Stimulated activated CD4-positive, alpha-beta T cell treated with anti-CD3 and anti-CD28 coated beads, Interleukin-1b, Interleukin-23, amount 100 ng/mL, for 48 hours (primary cell): ENCODE measurements around the gene C1QA.

Experiments
- DNase-seq: peaks from one replicate; pipeline ENCODE4 v3.0.0-alpha.2; 2020

C1QA gene

GRCh38 chr1:22613572-22613918 lies 22.9 kb upstream of the C1QA start:
- DNase-seq = no peak

GRCh38 chr1:22613951-22614350 lies 22.5 kb upstream of the C1QA start:
- no peak for DNase-seq

GRCh38 chr1:22615886-22616285 lies 20.5 kb upstream of the C1QA start:
- DNase-seq = no peak

- no peak for DNase-seq
These were observed 19.9 kb upstream of the C1QA start for GRCh38 chr1:22616571-22616970.

GRCh38 chr1:22618056-22618455 lies 18.4 kb upstream of the C1QA start:
- no peak for DNase-seq

- DNase-seq = no peak
These were observed 17.2 kb upstream of the C1QA start for GRCh38 chr1:22619252-22619651.

- no peak for DNase-seq
These were observed 16.6 kb upstream of the C1QA start for GRCh38 chr1:22619798-22620197.

GRCh38 chr1:22621761-22622160 lies 14.7 kb upstream of the C1QA start:
- no peak for DNase-seq

GRCh38 chr1:22625262-22625925 lies 11.0 kb upstream of the C1QA start:
- no peak for DNase-seq

- DNase-seq = no peak
These were observed 9.9 kb upstream of the C1QA start for GRCh38 chr1:22626237-22627157.

- no peak for DNase-seq
These were observed 9.1 kb upstream of the C1QA start for GRCh38 chr1:22627331-22627730.

GRCh38 chr1:22628698-22629444 lies 7.6 kb upstream of the C1QA start:
- DNase-seq = no peak

- DNase-seq = no peak
These were observed 6.5 kb upstream of the C1QA start for GRCh38 chr1:22629886-22630285.

- DNase-seq = no peak
These were observed 2.5 kb upstream of the C1QA start for GRCh38 chr1:22633697-22634463.

GRCh38 chr1:22635436-22635835 lies 992 bp upstream of the C1QA start:
- DNase-seq = no peak

GRCh38 chr1:22636927-22637326 lies 499 bp downstream of the C1QA start:
- no peak for DNase-seq

- no peak for DNase-seq
These were observed 1.5 kb downstream of the C1QA start for GRCh38 chr1:22637907-22638445.

- DNase-seq = no peak
These were observed 2.2 kb downstream of the C1QA start for GRCh38 chr1:22638476-22639234.

GRCh38 chr1:22639286-22639685 lies 2.9 kb downstream of the C1QA start:
- DNase-seq = no peak

- DNase-seq = no peak
These were observed 4.8 kb downstream of the C1QA start for GRCh38 chr1:22641247-22641646.

- peak; percentile 66 for DNase-seq
These were observed 5.6 kb downstream of the C1QA start for GRCh38 chr1:22641906-22642636.
